ENCODE data around the gene RILPL2. TPM values are rescaled to one million over a fixed set of nuclear protein-coding genes. Genes with fewer than 3 reads are reported as not detected.

The RILPL2 gene
- total and polyA plus RNA-seq, 2 of the 13 experiments (the other 11 are each of a cell fraction or from before 2014, with no cell fraction given) = 2.7 to 8.1 TPM

DNA sequence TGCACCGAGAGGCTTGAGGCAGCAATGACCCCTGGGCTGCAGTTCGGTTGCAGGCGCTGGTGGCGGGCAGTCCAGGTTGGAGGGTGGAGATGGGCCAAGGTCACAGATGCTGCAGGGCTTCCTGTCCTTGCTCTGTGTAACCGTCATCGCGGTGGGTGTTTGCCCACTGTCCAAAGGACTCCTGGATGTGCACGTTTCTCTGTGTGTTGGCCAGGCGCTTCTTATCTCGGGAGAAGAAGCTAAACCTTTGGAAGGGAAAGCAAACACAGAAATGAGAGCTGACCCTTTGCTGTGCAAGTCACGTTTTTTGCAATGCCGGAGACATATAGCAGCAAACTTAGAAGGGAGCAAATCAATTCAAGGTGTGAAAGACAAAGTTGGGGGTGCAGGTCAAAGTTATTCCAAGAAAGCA lies 36.0 kb upstream of the RILPL2 start (continued):
- TF ChIP-seq ZNF362 (CRISPR knock-in tag; IDR thresholded peaks at IDR 0.05; ENCODE audit: borderline replicate concordance) = peak; percentile 80; the same call in 1 of the 2 replicates
- TF ChIP-seq ZNF350 (CRISPR knock-in tag; IDR thresholded peaks at IDR 0.05; ENCODE audit: borderline replicate concordance, low read depth) = peak; percentile 62; the same call in 1 of the 2 replicates
- TF ChIP-seq, protein P1, sequence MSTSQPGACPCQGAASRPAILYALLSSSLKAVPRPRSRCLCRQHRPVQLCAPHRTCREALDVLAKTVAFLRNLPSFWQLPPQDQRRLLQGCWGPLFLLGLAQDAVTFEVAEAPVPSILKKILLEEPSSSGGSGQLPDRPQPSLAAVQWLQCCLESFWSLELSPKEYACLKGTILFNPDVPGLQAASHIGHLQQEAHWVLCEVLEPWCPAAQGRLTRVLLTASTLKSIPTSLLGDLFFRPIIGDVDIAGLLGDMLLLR (CRISPR knock-in tag; IDR thresholded peaks at IDR 0.05) = no peak
- no peak for TF ChIP-seq NONO (IDR thresholded peaks at IDR 0.05)
- TF ChIP-seq NONO (CRISPR knock-in tag; conservative IDR thresholded peaks at IDR 0.05) = peak; percentile 84
- TF ChIP-seq HNF4A (CRISPR knock-in tag; IDR thresholded peaks at IDR 0.05) = peak; percentile 92
- TF ChIP-seq ZNF550 (CRISPR knock-in tag; IDR thresholded peaks at IDR 0.05; ENCODE audit: borderline replicate concordance) = no peak
- TF ChIP-seq MXI1 (IDR thresholded peaks at IDR 0.05; ENCODE audit: borderline replicate concordance, low read depth, low read length) = peak; percentile 56; the same call in 1 of the 3 replicates
- TF ChIP-seq ZNF576 (CRISPR knock-in tag; IDR thresholded peaks at IDR 0.05) = no peak
- no peak for TF ChIP-seq ZNF816 (CRISPR knock-in tag; IDR thresholded peaks at IDR 0.05; ENCODE audit: borderline replicate concordance)
- peak; percentile 50; the same call in 1 of the 2 replicates for TF ChIP-seq ZNF709 (CRISPR knock-in tag; IDR thresholded peaks at IDR 0.05)
- peak; percentile 84 for TF ChIP-seq ZMYM3 (CRISPR knock-in tag; IDR thresholded peaks at IDR 0.05)
- TF ChIP-seq SKI (IDR thresholded peaks at IDR 0.05; ENCODE audit: partially characterized antibody) = peak; percentile 19
- TF ChIP-seq, protein P2, sequence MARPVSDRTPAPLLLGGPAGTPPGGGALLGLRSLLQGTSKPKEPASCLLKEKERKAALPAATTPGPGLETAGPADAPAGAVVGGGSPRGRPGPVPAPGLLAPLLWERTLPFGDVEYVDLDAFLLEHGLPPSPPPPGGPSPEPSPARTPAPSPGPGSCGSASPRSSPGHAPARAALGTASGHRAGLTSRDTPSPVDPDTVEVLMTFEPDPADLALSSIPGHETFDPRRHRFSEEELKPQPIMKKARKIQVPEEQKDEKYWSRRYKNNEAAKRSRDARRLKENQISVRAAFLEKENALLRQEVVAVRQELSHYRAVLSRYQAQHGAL (CRISPR knock-in tag; IDR thresholded peaks at IDR 0.05; ENCODE audit: not compliant biosample characterization) = peak; percentile 59
- peak; percentile 83; the same call in 1 of the 2 replicates for TF ChIP-seq HOXD1 (CRISPR knock-in tag; IDR thresholded peaks at IDR 0.05)
- TF ChIP-seq HMGXB3 (CRISPR knock-in tag; IDR thresholded peaks at IDR 0.05; ENCODE audit: borderline replicate concordance) = peak; percentile 35; the same call in 1 of the 2 replicates
- peak; percentile 91 for TF ChIP-seq MLX (CRISPR knock-in tag; IDR thresholded peaks at IDR 0.05)
- no peak for TF ChIP-seq ZFP36 (IDR thresholded peaks at IDR 0.05; ENCODE audit: borderline replicate concordance, low read depth, low read length, partially characterized antibody)
- TF ChIP-seq HDAC6 (IDR thresholded peaks at IDR 0.05; ENCODE audit: low read depth, low read length) = no peak
- no peak for TF ChIP-seq ZNF678 (CRISPR knock-in tag; IDR thresholded peaks at IDR 0.05)
- peak; percentile 78 for TF ChIP-seq KMT2A (CRISPR knock-in tag; IDR thresholded peaks at IDR 0.05)
- no peak for TF ChIP-seq ZNF7 (CRISPR knock-in tag; IDR thresholded peaks at IDR 0.05)
- peak; percentile 86 for TF ChIP-seq ZNF331 (CRISPR knock-in tag; IDR thresholded peaks at IDR 0.05)
- TF ChIP-seq ZSCAN12 (CRISPR knock-in tag; IDR thresholded peaks at IDR 0.05) = no peak

All from HepG2 (cell line).